Endothelial cell of umbilical vein (primary cell): Measurements from ENCODE around the gene VPS54. TPM values are rescaled to one million over a fixed set of nuclear protein-coding genes. Genes with fewer than 3 reads are reported as not detected.

Experiments used
- BruUV-seq: library from RNA; stranded (reverse); fragments of 400-500 nt; replicated peaks from 2 replicates; lab custom pipeline; 2021; lab: Mats Ljungman, UMichigan
- CTCF ChIA-PET: fragments of 300-600, 350-600 bp; sonication (Branson Sonifier 250); formaldehyde crosslinking; loops from one replicate; lab custom pipeline; 2021; ENCODE audit warnings: antibody characterized with exemption, inconsistent platforms; lab: Charles Lee
- POLR2A ChIA-PET: fragments of 300-600, 350-600 bp; sonication (Branson Sonifier 250); formaldehyde crosslinking; loops from one replicate; lab custom pipeline; 2021; ENCODE audit warnings: antibody characterized with exemption, inconsistent platforms; lab: Charles Lee
- DNase-seq: peaks from one replicate; pipeline ENCODE4 v3.0.0-alpha.2; 2011; ENCODE audit warnings: low read depth, low spot score
- FAIRE-seq: peaks from 2 replicates; lab custom pipeline; 2011; peaks lifted over from hg19 to GRCh38; lab: Jason Lieb, UNC
- H2AFZ ChIP-seq: 2 replicates; pipeline ENCODE4 v1.6.0; 2012; ENCODE audit warnings: low read depth, low read length, control low read depth, inconsistent platforms
- H3K27ac ChIP-seq: 2 replicates; pipeline ENCODE4 v1.5.1; 2011; ENCODE audit warnings: low read depth, mild to moderate bottlenecking, control low read depth, low read length, moderate library complexity; ENCODE audit not compliant: insufficient read depth
- H3K27me3 ChIP-seq, 2 experiments: 2 replicates each; pipeline versions ENCODE4 v1.6.0 to v1.6.1; 2011; ENCODE audit warnings: low read length in 2 of 2, mixed read lengths in 1 of 2; ENCODE audit not compliant: control insufficient read depth in 2 of 2, insufficient read depth in 2 of 2
- H3K36me3 ChIP-seq, 2 experiments: 2 replicates in 1 of 2; 3 replicates in 1 of 2; pipeline ENCODE4 v1.5.1; 2011; ENCODE audit warnings: low read length in 2 of 2, mild to moderate bottlenecking in 1 of 2, moderate library complexity in 1 of 2; ENCODE audit not compliant: control insufficient read depth in 2 of 2, insufficient read depth in 2 of 2; ENCODE audit errors: extremely low read depth in 1 of 2
- H3K4me1 ChIP-seq: 3 replicates; pipeline ENCODE4 v1.5.1; 2011; ENCODE audit warnings: mild to moderate bottlenecking, low read length; ENCODE audit not compliant: control insufficient read depth, insufficient read depth; ENCODE audit errors: extremely low read depth
- H3K4me2 ChIP-seq: 2 replicates; pipeline ENCODE4 v1.6.1; 2011; ENCODE audit warnings: low read length, control low read depth, mixed read lengths; ENCODE audit not compliant: insufficient read depth
- H3K4me3 ChIP-seq, 3 experiments: fragments of 200-600 bp in 1 of 3; sonication (generic), shearing (Covaris generic) in 1 of 3; replicated peaks in 1 of 3; 2 replicates each; pipeline ENCODE4 v1.5.1; 2011 to 2016; ENCODE audit warnings: control low read depth in 3 of 3, low read length in 3 of 3, mild to moderate bottlenecking in 2 of 3, inconsistent platforms in 1 of 3, low read depth in 1 of 3, moderate library complexity in 1 of 3; ENCODE audit not compliant: insufficient read depth in 1 of 3
- H3K79me2 ChIP-seq: 2 replicates; pipeline ENCODE4 v1.6.0; 2012; ENCODE audit warnings: low read length, inconsistent platforms; ENCODE audit not compliant: control insufficient read depth, insufficient read depth
- H3K9ac ChIP-seq: replicated peaks from 2 replicates; pipeline ENCODE3; 2011; ENCODE audit warnings: low read length, control low read depth; ENCODE audit not compliant: insufficient read depth; ENCODE audit errors: extremely low read depth
- H3K9me1 ChIP-seq: replicated peaks from 3 replicates; pipeline ENCODE4 v1.6.0; 2011; ENCODE audit warnings: mild to moderate bottlenecking, low read length; ENCODE audit not compliant: control insufficient read depth, insufficient read depth; ENCODE audit errors: extremely low read depth
- H3K9me3 ChIP-seq: replicated peaks from 2 replicates; pipeline ENCODE4 v1.5.1; 2012; ENCODE audit warnings: low read length, inconsistent platforms; ENCODE audit not compliant: control insufficient read depth, insufficient read depth
- H4K20me1 ChIP-seq: replicated peaks from 2 replicates; pipeline ENCODE3; 2011; ENCODE audit warnings: mild to moderate bottlenecking, low read length; ENCODE audit not compliant: control insufficient read depth, insufficient read depth; ENCODE audit errors: extremely low read depth
- CTCF ChIP-seq, 2 donors: IDR thresholded peaks; 1 replicate in 1 of 2; 2 replicates in 1 of 2; pipeline ENCODE4 v1.5.1; 2011; ENCODE audit warnings: low read length in 2 of 2, mild to moderate bottlenecking in 2 of 2, moderate library complexity in 2 of 2, control low read depth in 1 of 2, inconsistent platforms in 1 of 2, low read depth in 1 of 2; ENCODE audit not compliant: insufficient read depth in 1 of 2; ENCODE audit errors: extremely low read depth in 1 of 2
- EZH2 ChIP-seq: IDR thresholded peaks from 2 replicates; pipeline ENCODE4 v1.6.1; 2012; ENCODE audit warnings: borderline replicate concordance, low read depth, mild to moderate bottlenecking, moderate library complexity, low read length, inconsistent platforms; ENCODE audit not compliant: severe bottlenecking
- FOS ChIP-seq: IDR thresholded peaks from 2 replicates; pipeline ENCODE4 v1.6.1; 2011; ENCODE audit warnings: mild to moderate bottlenecking, low read length, moderate library complexity, borderline replicate concordance; ENCODE audit not compliant: insufficient read depth
- GATA2 ChIP-seq: IDR thresholded peaks from 2 replicates; pipeline ENCODE4 v1.7.0; 2011; ENCODE audit warnings: low read depth, mild to moderate bottlenecking, moderate library complexity, mixed read lengths, low read length; ENCODE audit not compliant: insufficient read length, insufficient read depth
- JUN ChIP-seq: IDR thresholded peaks from 2 replicates; pipeline ENCODE4 v1.6.1; 2011; ENCODE audit warnings: borderline replicate concordance, low read depth; ENCODE audit not compliant: insufficient read length, insufficient read depth
- MAX ChIP-seq: IDR thresholded peaks from 2 replicates; pipeline ENCODE4 v1.6.1; 2011; ENCODE audit not compliant: insufficient read depth, insufficient read length
- MYC ChIP-seq: IDR thresholded peaks from one replicate; pipeline ENCODE4 v1.6.1; 2011; ENCODE audit warnings: mild to moderate bottlenecking, low read depth, low read length
- POLR2A ChIP-seq: IDR thresholded peaks from 2 replicates; pipeline ENCODE4 v1.6.1; 2012; ENCODE audit warnings: low read depth, mild to moderate bottlenecking, control low read depth, low read length
- POLR2AphosphoS5 ChIP-seq: IDR thresholded peaks from 2 replicates; pipeline ENCODE4 v1.6.1; 2012; ENCODE audit warnings: low read depth, mild to moderate bottlenecking, control low read depth, low read length, moderate library complexity; ENCODE audit not compliant: insufficient read depth
- dilution Hi-C: fragments of 300-500 bp; cut with MboI; formaldehyde crosslinking; loops from one replicate; pipeline ENCODE4 v1.15.0; 2019; ENCODE audit warnings: low sequenced_read_pairs; ENCODE audit not compliant: extremely low pct_ligation_motif_present
- intact Hi-C: fragments of 100-400 bp; cut with micrococcal nuclease; formaldehyde crosslinking; loops from one replicate; pipeline ENCODE4 v1.10.0; 2022
- polyA plus RNA-seq, 4 experiments: library from polyadenylated mRNA; depleted of rRNA in 3 of 4; stranded (reverse) in 3 of 4; unstranded in 1 of 4; fragments of >200 nt; gene quantifications; 2 replicates each; pipeline versions ENCODE4 v1.2.1 to v1.2.3, GENCODE V29; 2011 to 2012; ENCODE audit warnings: missing spikeins in 1 of 4
- total RNA-seq: library from RNA; stranded (reverse); gene quantifications from 2 replicates; pipeline ENCODE4 v1.2.3, GENCODE V29; 2021

The VPS54 gene
- total and polyA plus RNA-seq, 2 donors (not counting 3 experiments of a cell fraction or from before 2014, with no cell fraction given) = 6.3 to 17.7 TPM

- H3K36me3 ChIP-seq = no peaks in the 10 kb centered on the region
- peaks cover 5% of the 10 kb centered on the region for H3K4me1 ChIP-seq
- ChIA-PET POLR2A (no interaction called here), CTCF (no interaction called here)
- FAIRE-seq (no peak), DNase-seq (no peak)
- H4K20me1 ChIP-seq = no peaks in the 10 kb centered on the region
- no peak for TF ChIP-seq POLR2A
- no peak for TF ChIP-seq EZH2
- no peak for TF ChIP-seq POLR2AphosphoS5
- TF ChIP-seq FOS = no peak
- TF ChIP-seq CTCF (IDR thresholded peaks at IDR 0.05; ENCODE audit: extremely low read depth in 1 of 2, insufficient read depth in 1 of 2, low read depth in 1 of 2, low read length in 2 of 2) = no peak
- no peak for TF ChIP-seq GATA2
- no peak for TF ChIP-seq MAX
- TF ChIP-seq JUN = no peak
- TF ChIP-seq MYC = no peak
- intact Hi-C loops = loop anchor here (10.0 kb wide), 1 partner anchor 318 kb away; no protein-coding TSS in a partner anchor
- BruUV-seq = no TSS peak
- H3K9ac ChIP-seq = no peak overlapping the region
- no peak overlapping the region for H3K27ac ChIP-seq
- dilution Hi-C loops = no loop called here
- H3K4me2 ChIP-seq = no peak overlapping the region
- H3K4me3 ChIP-seq = no peak overlapping the region
- no peaks in the 10 kb centered on the region for H3K9me3 ChIP-seq
- H2AFZ ChIP-seq = no peak overlapping the region
- no peaks in the 10 kb centered on the region for H3K27me3 ChIP-seq
- no peaks in the 10 kb centered on the region for H3K9me1 ChIP-seq
- peaks cover 78% of the 10 kb centered on the region for H3K79me2 ChIP-seq
These were observed 6.2 kb downstream of the VPS54 start for GRCh38 chr2:64013053-64013452.
